ENCODE results near the gene CFAP46. TPM values are rescaled to one million over a fixed set of nuclear protein-coding genes. Genes with fewer than 3 reads are reported as not detected.
"Not testable (repeated sequence)": the region's sequence is repeated elsewhere in the genome, so short reads cannot be mapped to it uniquely, and the experiment has no call there.

The CFAP46 gene
- total RNA-seq, 2 experiments from 2014 or later = 1.1 to 1.5 TPM

- DNase-seq = no peak
- no peak overlapping the region for H3K27ac Mint-ChIP-seq
- peaks cover 18% of the 10 kb centered on the region for H3K4me1 Mint-ChIP-seq
- H3K27me3 Mint-ChIP-seq = peaks cover 10% of the 10 kb centered on the region
- H3K4me3 Mint-ChIP-seq = no peak overlapping the region
- peaks cover 2% of the 10 kb centered on the region for H3K36me3 Mint-ChIP-seq
- no peaks in the 10 kb centered on the region for H3K9me3 Mint-ChIP-seq
These were observed 18.5 kb upstream of the CFAP46 start for GRCh38 chr10:132960631-132961419.

DNA sequence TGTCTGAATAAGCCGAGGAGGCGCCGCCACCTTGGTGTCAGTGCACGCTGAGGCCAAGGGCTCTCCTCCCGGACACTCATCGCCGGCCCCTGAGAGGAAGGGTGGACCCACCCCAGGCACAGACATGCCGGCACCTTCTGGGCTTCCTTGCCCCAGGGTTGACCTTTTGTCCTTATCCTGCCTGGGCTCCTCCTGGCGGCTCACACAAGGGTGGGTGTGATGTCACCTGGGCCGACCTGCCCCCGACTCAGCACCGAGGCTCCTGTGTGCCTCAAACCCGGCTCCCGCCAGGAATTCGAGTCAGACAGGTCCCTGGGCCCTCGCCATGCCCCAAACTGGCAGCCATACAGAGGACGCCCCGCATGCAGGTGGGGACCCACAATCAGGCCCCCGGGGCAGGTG, 17.7 kb upstream of the CFAP46 start:
- H3K9me3 Mint-ChIP-seq = no peaks in the 10 kb centered on the region
- DNase-seq = no peak

GRCh38 chr10:132959559-132959961, 17.2 kb upstream of the CFAP46 start:
- no peaks in the 10 kb centered on the region for H3K9me3 Mint-ChIP-seq
- H3K27ac Mint-ChIP-seq = no peak overlapping the region
- H3K27me3 Mint-ChIP-seq = peaks cover 10% of the 10 kb centered on the region
- no peak for DNase-seq
- H3K4me1 Mint-ChIP-seq = peaks cover 18% of the 10 kb centered on the region
- no peak overlapping the region for H3K4me3 Mint-ChIP-seq
- H3K36me3 Mint-ChIP-seq = peaks cover 2% of the 10 kb centered on the region

More for the DNA sequence above, 17.7 kb upstream of the CFAP46 start:
- Mint-ChIP-seq H3K27me3 (peaks cover 4% of the 10 kb centered on the region), H3K36me3 (peaks cover 2% of the 10 kb centered on the region), H3K4me3 (no peak overlapping the region), H3K27ac (no peak overlapping the region), H3K4me1 (peaks cover 18% of the 10 kb centered on the region)

DNA sequence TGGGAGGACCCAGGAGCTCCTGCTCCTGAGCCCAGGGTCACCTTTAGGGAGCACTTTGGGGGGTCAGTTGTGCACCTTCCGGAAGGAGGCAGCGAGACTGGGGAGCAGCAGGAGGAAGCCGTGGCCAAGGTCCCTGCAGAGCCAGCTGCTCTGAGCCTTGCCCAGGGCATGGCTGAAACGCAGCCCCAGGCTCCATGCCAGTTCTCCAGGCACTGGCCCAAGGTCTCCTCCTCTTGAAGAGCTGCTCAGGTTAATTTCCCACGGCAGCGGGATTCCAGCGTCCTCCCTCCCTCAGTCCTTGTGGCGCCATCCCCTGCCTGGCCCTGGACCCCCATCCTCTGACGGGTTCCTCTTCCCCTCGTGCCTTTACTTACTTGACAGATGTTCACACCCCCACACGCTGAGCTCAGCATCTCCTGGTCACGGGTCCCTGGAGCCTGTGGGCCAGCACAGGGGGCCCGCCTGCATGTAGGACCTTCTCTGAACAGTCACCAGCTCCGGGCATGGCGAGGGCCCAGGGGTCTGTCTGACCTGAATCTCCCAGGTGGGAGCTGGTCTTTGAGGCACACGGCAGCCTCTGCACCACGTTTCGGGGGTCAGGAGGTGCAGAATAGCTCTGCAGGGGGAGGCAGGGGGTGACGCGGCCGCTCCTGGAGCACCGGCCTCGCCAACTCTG, 16.7 kb upstream of the CFAP46 start:
- H3K27ac Mint-ChIP-seq = no peak overlapping the region
- peaks cover 10% of the 10 kb centered on the region for H3K27me3 Mint-ChIP-seq
- peaks cover 18% of the 10 kb centered on the region for H3K4me1 Mint-ChIP-seq
- no peak overlapping the region for H3K4me3 Mint-ChIP-seq
- DNase-seq = no peak
- peaks cover 2% of the 10 kb centered on the region for H3K36me3 Mint-ChIP-seq
- no peaks in the 10 kb centered on the region for H3K9me3 Mint-ChIP-seq

- Mint-ChIP-seq H3K36me3 (peaks cover 2% of the 10 kb centered on the region), H3K27me3 (peaks cover 10% of the 10 kb centered on the region), H3K4me1 (peaks cover 15% of the 10 kb centered on the region), H3K4me3 (no peak overlapping the region), H3K27ac (no peak overlapping the region), H3K9me3 (no peaks in the 10 kb centered on the region)
- DNase-seq = no peak
These were observed 15.9 kb upstream of the CFAP46 start for GRCh38 chr10:132957981-132958882.

DNA sequence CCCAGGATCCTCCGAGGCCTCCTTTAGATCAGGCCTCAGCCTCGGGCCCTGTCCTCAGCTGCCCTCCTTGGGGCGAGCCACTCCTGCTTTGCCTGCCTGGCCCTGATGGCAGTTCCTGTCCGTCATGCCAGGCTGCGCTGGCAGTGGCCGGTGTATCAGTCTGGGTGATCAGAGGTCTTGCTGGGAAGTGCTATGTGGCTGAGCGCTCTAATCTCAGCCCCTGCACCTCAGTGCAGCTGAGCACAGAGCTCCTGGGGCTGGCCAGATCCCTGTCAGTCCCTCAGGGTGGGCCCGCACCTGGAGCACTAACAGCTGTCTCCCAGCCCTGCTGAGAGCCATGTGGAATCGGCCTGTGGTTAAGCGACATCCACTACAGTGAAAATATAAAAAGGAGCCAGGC, 14.8 kb upstream of the CFAP46 start:
- Mint-ChIP-seq H3K27ac (no peak overlapping the region), H3K4me1 (peaks cover 4% of the 10 kb centered on the region), H3K4me3 (no peak overlapping the region), H3K27me3 (peaks cover 7% of the 10 kb centered on the region), H3K36me3 (no peaks in the 10 kb centered on the region), H3K9me3 (no peaks in the 10 kb centered on the region)
- no peak for DNase-seq

DNA sequence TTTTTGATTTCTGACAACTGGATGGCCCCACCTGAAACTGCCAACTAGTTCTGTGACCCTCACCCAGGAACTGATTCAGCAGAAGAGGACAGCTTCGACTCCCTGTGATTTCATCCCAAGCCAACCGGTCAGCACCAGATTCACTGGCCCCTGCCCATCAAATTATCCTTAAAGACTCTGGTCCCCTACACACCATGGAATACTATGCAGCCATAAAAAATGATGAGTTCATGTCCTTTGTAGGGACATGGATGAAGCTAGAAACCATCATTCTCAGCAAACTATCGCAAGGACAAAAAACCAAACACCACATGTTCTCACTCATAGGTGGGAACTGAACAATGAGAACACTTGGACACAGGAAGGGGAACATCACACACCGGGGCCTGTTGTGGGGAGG, 13.9 kb upstream of the CFAP46 start:
- H3K4me1 Mint-ChIP-seq, H3K9me3 Mint-ChIP-seq, DNase-seq, H3K27ac Mint-ChIP-seq, H3K4me3 Mint-ChIP-seq, H3K36me3 Mint-ChIP-seq: not testable (repeated sequence)
- H3K27me3 Mint-ChIP-seq = peaks cover 12% of the 10 kb centered on the region

DNA sequence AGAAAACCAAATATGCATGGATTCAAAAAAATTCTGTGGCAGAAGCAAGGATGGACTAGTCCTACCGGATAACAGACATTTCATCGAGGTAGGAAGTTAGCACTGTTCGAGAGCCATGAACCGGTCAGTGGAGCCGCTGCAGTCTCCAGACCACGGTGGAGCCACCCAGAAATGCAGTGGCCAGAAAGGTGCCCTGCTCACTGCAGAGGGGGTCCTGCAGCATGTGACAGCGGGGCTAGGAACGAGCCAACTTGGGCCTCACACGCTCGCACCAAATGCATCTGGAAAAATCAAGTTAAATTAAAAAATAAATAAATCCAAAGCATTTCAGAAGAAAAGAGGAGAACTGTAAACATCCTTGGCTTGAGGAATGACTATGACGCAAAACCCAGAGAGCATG, 13.1 kb upstream of the CFAP46 start:
- Mint-ChIP-seq H3K27me3 (peaks cover 16% of the 10 kb centered on the region), H3K9me3 (no peaks in the 10 kb centered on the region), H3K4me3 (no peak overlapping the region), H3K4me1 (no peaks in the 10 kb centered on the region), H3K27ac (no peak overlapping the region), H3K36me3 (no peaks in the 10 kb centered on the region)
- no peak for DNase-seq

- Mint-ChIP-seq H3K27ac (no peak overlapping the region), H3K4me3 (no peak overlapping the region), H3K27me3 (peaks cover 22% of the 10 kb centered on the region), H3K36me3 (no peaks in the 10 kb centered on the region), H3K9me3 (no peaks in the 10 kb centered on the region), H3K4me1 (no peaks in the 10 kb centered on the region)
- DNase-seq = no peak
These were observed 11.1 kb upstream of the CFAP46 start for GRCh38 chr10:132953428-132953827.

DNA sequence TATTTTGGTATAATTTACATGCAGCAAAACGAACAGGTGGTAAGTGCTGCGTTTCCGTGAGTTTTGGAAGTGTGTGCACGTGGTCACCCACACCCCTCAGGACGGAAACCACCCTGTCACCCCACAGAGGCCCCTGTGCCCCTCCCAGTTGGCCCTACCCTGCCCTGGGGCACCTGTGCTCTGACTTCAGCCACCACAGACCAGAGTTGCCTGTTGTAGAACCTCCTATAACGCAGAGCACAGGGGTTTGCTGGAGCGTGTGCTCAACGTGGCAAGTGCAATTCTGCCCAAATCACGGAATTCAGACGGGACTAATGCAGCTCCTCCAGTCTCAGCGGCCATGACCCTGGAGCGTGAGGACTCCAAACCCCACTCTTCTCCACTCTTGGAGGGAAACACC, 9.6 kb upstream of the CFAP46 start:
- H3K4me1 Mint-ChIP-seq = no peaks in the 10 kb centered on the region
- H3K9me3 Mint-ChIP-seq = no peaks in the 10 kb centered on the region
- no peaks in the 10 kb centered on the region for H3K36me3 Mint-ChIP-seq
- H3K4me3 Mint-ChIP-seq = no peak overlapping the region
- no peak for DNase-seq
- no peak overlapping the region for H3K27ac Mint-ChIP-seq
- H3K27me3 Mint-ChIP-seq = peaks cover 24% of the 10 kb centered on the region

GRCh38 chr10:132948351-132948750, 6.0 kb upstream of the CFAP46 start:
- no peaks in the 10 kb centered on the region for H3K9me3 Mint-ChIP-seq
- H3K27me3 Mint-ChIP-seq = peaks cover 34% of the 10 kb centered on the region
- no peak overlapping the region for H3K4me3 Mint-ChIP-seq
- H3K36me3 Mint-ChIP-seq = no peaks in the 10 kb centered on the region
- H3K4me1 Mint-ChIP-seq = no peaks in the 10 kb centered on the region
- H3K27ac Mint-ChIP-seq = no peak overlapping the region
- DNase-seq = no peak

DNA sequence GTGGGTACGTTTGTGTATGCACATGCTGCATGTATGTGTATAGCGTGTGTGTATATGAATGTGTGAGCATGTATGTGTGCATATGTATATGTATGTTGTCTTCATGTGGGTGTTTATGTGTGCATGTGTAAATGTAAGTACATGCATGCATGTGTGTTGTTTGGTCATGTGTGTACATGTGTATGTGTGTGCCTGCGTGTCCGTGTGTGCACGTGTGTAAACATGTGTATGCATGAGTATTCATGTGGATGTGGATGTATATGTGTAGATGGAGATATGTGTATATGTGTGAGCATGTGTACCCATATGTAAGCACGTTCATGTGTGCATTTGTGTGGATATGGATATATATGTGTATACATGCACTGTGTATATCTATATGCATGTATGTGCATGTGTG, 5.5 kb upstream of the CFAP46 start:
- peaks cover under 1% of the 10 kb centered on the region for H3K4me1 Mint-ChIP-seq
- no peak overlapping the region for H3K27ac Mint-ChIP-seq
- peaks cover 36% of the 10 kb centered on the region for H3K27me3 Mint-ChIP-seq
- DNase-seq = no peak
- H3K36me3 Mint-ChIP-seq = no peaks in the 10 kb centered on the region
- no peaks in the 10 kb centered on the region for H3K9me3 Mint-ChIP-seq
- no peak overlapping the region for H3K4me3 Mint-ChIP-seq

- H3K4me3 Mint-ChIP-seq = no peak overlapping the region
- H3K9me3 Mint-ChIP-seq = no peaks in the 10 kb centered on the region
- no peaks in the 10 kb centered on the region for H3K36me3 Mint-ChIP-seq
- no peak overlapping the region for H3K27ac Mint-ChIP-seq
- H3K27me3 Mint-ChIP-seq = peaks cover 40% of the 10 kb centered on the region
- H3K4me1 Mint-ChIP-seq = peaks cover 2% of the 10 kb centered on the region
- no peak for DNase-seq
These were observed 4.6 kb upstream of the CFAP46 start for GRCh38 chr10:132946806-132947546.

GRCh38 chr10:132946311-132946710, 3.9 kb upstream of the CFAP46 start:
- Mint-ChIP-seq H3K9me3 (no peaks in the 10 kb centered on the region), H3K4me1 (peaks cover 4% of the 10 kb centered on the region), H3K4me3 (no peak overlapping the region), H3K27ac (no peak overlapping the region), H3K36me3 (no peaks in the 10 kb centered on the region), H3K27me3 (peaks cover 43% of the 10 kb centered on the region)
- DNase-seq = no peak

DNA sequence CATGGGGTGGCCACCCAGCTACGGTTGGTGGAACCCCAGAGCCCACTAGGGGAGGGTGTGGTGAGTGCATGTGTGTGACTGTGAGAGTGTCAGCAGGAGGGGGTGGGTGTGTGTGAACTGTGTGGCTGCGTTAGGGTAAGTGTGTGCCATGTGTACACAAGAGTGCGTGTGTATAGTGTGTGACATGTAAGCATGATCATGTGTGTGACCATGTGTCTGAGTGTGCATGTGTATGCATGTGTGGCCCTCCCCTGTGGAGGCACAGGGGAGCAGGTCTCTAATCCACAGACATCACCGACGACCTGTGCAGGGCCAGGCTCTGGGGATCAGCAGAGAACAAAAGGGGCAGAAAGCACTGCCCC, 3.5 kb upstream of the CFAP46 start:
- H3K27ac Mint-ChIP-seq = no peak overlapping the region
- peaks cover 6% of the 10 kb centered on the region for H3K4me1 Mint-ChIP-seq
- DNase-seq = no peak
- H3K27me3 Mint-ChIP-seq = peaks cover 43% of the 10 kb centered on the region
- no peaks in the 10 kb centered on the region for H3K9me3 Mint-ChIP-seq
- no peaks in the 10 kb centered on the region for H3K36me3 Mint-ChIP-seq
- H3K4me3 Mint-ChIP-seq = no peak overlapping the region

All from activated naive CD8-positive, alpha-beta T cell treated with anti-CD3 and anti-CD28 coated beads for 36 hours (primary cell).